ENCODE data around the gene PAK6.

GRCh38 chr15:40204100-40204499 lies 34.8 kb upstream of the PAK6 start:
- TF ChIP-seq MAX (IDR thresholded peaks at IDR 0.05): no peak
- TF ChIP-seq SMC3 (IDR thresholded peaks at IDR 0.05): no peak
- TF ChIP-seq EHMT2 (IDR thresholded peaks at IDR 0.05; ENCODE audit: low read depth): no peak
- no peak for TF ChIP-seq CTCF (IDR thresholded peaks at IDR 0.05)
- TF ChIP-seq RFX5 (IDR thresholded peaks at IDR 0.05): no peak
- no peak for TF ChIP-seq POLR2A (IDR thresholded peaks at IDR 0.05; ENCODE audit: low read length)
- TF ChIP-seq ESRRA (IDR thresholded peaks at IDR 0.05; ENCODE audit: borderline replicate concordance, low read length): no peak
- no peak for TF ChIP-seq EP300 (IDR thresholded peaks at IDR 0.05)
- TF ChIP-seq BCL3 (IDR thresholded peaks at IDR 0.05): no peak
- TF ChIP-seq HOXA7 (CRISPR knock-in tag; IDR thresholded peaks at IDR 0.05): no peak
